ENCODE results near the gene TOMM20.

TOMM20 gene

DNA sequence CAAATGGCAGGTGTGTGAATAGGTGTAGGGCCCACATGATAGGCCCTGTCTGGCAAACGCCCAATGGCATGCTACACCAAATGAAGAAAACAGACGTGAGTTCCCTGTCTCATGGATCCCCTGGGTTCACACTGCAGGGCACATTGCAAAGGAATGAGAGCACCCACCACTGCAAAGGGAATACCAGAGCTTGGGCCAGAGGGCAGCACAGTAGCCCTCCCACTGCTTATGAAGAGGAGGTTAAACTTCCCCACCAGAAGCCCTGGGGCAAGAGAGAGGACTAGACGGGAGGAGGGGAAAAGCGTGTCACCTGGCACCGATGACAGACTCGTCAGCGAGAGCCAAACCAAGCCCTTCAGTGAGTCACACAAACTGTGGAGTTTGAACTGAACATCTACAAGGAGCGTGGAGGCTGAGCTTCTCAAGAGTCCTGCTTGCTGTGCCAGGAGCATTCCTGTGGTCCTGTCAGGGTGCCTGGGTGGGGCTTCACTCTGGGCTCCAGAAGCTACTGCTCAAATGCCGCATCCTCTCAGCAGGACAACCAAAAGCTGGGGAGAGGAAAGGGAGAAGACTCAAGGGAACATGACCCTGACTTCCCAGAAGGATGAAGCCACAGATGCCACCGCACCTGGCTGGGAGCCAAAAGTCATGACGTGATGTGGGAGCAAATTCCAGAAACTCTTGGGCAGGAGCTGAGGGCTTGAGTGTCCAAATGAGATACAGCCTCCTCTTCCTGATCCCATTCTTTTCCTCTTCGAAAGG, 61.1 kb downstream of the TOMM20 start (continued):
- TF ChIP-seq, protein P1, sequence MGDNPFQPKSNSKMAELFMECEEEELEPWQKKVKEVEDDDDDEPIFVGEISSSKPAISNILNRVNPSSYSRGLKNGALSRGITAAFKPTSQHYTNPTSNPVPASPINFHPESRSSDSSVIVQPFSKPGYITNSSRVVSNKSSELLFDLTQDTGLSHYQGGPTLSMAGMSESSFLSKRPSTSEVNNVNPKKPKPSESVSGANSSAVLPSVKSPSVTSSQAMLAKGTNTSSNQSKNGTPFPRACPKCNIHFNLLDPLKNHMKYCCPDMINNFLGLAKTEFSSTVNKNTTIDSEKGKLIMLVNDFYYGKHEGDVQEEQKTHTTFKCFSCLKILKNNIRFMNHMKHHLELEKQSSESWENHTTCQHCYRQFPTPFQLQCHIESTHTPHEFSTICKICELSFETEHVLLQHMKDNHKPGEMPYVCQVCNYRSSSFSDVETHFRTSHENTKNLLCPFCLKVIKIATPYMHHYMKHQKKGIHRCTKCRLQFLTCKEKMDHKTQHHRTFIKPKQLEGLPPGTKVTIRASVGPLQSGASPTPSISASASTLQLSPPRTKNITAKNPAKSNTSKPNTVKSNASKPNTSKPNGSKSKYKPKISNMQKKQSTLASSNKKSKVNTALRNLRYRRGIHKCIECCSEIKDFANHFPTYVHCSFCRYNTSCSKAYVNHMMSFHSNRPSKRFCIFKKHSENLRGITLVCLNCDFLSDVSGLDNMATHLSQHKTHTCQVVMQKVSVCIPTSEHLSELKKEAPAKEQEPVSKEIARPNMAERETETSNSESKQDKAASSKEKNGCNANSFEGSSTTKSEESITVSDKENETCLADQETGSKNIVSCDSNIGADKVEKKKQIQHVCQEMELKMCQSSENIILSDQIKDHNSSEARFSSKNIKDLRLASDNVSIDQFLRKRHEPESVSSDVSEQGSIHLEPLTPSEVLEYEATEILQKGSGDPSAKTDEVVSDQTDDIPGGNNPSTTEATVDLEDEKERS (tag by site-specific recombination; IDR thresholded peaks at IDR 0.05): no peak
- TF ChIP-seq, protein P2, sequence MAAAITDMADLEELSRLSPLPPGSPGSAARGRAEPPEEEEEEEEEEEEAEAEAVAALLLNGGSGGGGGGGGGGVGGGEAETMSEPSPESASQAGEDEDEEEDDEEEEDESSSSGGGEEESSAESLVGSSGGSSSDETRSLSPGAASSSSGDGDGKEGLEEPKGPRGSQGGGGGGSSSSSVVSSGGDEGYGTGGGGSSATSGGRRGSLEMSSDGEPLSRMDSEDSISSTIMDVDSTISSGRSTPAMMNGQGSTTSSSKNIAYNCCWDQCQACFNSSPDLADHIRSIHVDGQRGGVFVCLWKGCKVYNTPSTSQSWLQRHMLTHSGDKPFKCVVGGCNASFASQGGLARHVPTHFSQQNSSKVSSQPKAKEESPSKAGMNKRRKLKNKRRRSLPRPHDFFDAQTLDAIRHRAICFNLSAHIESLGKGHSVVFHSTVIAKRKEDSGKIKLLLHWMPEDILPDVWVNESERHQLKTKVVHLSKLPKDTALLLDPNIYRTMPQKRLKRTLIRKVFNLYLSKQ (tag by site-specific recombination; IDR thresholded peaks at IDR 0.05; ENCODE audit: borderline replicate concordance): no peak
- TF ChIP-seq, protein P3, sequence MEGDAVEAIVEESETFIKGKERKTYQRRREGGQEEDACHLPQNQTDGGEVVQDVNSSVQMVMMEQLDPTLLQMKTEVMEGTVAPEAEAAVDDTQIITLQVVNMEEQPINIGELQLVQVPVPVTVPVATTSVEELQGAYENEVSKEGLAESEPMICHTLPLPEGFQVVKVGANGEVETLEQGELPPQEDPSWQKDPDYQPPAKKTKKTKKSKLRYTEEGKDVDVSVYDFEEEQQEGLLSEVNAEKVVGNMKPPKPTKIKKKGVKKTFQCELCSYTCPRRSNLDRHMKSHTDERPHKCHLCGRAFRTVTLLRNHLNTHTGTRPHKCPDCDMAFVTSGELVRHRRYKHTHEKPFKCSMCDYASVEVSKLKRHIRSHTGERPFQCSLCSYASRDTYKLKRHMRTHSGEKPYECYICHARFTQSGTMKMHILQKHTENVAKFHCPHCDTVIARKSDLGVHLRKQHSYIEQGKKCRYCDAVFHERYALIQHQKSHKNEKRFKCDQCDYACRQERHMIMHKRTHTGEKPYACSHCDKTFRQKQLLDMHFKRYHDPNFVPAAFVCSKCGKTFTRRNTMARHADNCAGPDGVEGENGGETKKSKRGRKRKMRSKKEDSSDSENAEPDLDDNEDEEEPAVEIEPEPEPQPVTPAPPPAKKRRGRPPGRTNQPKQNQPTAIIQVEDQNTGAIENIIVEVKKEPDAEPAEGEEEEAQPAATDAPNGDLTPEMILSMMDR (tag by site-specific recombination; IDR thresholded peaks at IDR 0.05): no peak
- TF ChIP-seq, protein P4, sequence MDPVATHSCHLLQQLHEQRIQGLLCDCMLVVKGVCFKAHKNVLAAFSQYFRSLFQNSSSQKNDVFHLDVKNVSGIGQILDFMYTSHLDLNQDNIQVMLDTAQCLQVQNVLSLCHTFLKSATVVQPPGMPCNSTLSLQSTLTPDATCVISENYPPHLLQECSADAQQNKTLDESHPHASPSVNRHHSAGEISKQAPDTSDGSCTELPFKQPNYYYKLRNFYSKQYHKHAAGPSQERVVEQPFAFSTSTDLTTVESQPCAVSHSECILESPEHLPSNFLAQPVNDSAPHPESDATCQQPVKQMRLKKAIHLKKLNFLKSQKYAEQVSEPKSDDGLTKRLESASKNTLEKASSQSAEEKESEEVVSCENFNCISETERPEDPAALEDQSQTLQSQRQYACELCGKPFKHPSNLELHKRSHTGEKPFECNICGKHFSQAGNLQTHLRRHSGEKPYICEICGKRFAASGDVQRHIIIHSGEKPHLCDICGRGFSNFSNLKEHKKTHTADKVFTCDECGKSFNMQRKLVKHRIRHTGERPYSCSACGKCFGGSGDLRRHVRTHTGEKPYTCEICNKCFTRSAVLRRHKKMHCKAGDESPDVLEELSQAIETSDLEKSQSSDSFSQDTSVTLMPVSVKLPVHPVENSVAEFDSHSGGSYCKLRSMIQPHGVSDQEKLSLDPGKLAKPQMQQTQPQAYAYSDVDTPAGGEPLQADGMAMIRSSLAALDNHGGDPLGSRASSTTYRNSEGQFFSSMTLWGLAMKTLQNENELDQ (tag by site-specific recombination; IDR thresholded peaks at IDR 0.05; ENCODE audit: low read depth): no peak
- TF ChIP-seq ZNF843 (tag by site-specific recombination; IDR thresholded peaks at IDR 0.05) (peak; percentile 52; the same call in 1 of the 2 replicates), ZNF600 (tag by site-specific recombination; IDR thresholded peaks at IDR 0.05) (peak; percentile 98), KLF16 (tag by site-specific recombination; IDR thresholded peaks at IDR 0.05) (no peak; the same call in 1 of the 2 replicates), ZNF214 (tag by site-specific recombination; IDR thresholded peaks at IDR 0.05; ENCODE audit: borderline replicate concordance) (peak; percentile 61; the same call in 1 of the 2 replicates), ZNF175 (tag by site-specific recombination; IDR thresholded peaks at IDR 0.05) (no peak), ZBTB1 (tag by site-specific recombination; IDR thresholded peaks at IDR 0.05) (no peak), ZNF335 (tag by site-specific recombination; conservative IDR thresholded peaks at IDR 0.05) (peak; percentile 88), ZNF48 (tag by site-specific recombination; IDR thresholded peaks at IDR 0.05) (no peak), KLF1 (tag by site-specific recombination; IDR thresholded peaks at IDR 0.05) (0 out of 2 replicates have a peak, but pooled peaks have one; percentile 46), ZNF785 (tag by site-specific recombination; IDR thresholded peaks at IDR 0.05) (no peak), ZIC2 (tag by site-specific recombination; IDR thresholded peaks at IDR 0.05) (peak; percentile 96), ZBTB8A (tag by site-specific recombination; IDR thresholded peaks at IDR 0.05) (no peak), ZNF555 (tag by site-specific recombination; conservative IDR thresholded peaks at IDR 0.05) (no peak)
- TF ChIP-seq, protein P5, sequence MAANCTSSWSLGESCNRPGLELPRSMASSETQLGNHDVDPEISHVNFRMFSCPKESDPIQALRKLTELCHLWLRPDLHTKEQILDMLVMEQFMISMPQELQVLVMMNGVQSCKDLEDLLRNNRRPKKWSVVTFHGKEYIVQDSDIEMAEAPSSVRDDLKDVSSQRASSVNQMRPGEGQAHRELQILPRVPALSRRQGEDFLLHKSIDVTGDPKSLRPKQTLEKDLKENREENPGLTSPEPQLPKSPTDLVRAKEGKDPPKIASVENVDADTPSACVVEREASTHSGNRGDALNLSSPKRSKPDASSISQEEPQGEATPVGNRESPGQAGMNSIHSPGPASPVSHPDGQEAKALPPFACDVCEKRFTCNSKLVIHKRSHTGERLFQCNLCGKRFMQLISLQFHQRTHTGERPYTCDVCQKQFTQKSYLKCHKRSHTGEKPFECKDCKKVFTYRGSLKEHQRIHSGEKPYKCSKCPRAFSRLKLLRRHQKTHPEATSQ (tag by site-specific recombination; IDR thresholded peaks at IDR 0.05): no peak
- TF ChIP-seq, protein P6, sequence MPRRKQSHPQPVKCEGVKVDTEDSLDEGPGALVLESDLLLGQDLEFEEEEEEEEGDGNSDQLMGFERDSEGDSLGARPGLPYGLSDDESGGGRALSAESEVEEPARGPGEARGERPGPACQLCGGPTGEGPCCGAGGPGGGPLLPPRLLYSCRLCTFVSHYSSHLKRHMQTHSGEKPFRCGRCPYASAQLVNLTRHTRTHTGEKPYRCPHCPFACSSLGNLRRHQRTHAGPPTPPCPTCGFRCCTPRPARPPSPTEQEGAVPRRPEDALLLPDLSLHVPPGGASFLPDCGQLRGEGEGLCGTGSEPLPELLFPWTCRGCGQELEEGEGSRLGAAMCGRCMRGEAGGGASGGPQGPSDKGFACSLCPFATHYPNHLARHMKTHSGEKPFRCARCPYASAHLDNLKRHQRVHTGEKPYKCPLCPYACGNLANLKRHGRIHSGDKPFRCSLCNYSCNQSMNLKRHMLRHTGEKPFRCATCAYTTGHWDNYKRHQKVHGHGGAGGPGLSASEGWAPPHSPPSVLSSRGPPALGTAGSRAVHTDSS (tag by site-specific recombination; IDR thresholded peaks at IDR 0.05): no peak
- TF ChIP-seq, protein P7, sequence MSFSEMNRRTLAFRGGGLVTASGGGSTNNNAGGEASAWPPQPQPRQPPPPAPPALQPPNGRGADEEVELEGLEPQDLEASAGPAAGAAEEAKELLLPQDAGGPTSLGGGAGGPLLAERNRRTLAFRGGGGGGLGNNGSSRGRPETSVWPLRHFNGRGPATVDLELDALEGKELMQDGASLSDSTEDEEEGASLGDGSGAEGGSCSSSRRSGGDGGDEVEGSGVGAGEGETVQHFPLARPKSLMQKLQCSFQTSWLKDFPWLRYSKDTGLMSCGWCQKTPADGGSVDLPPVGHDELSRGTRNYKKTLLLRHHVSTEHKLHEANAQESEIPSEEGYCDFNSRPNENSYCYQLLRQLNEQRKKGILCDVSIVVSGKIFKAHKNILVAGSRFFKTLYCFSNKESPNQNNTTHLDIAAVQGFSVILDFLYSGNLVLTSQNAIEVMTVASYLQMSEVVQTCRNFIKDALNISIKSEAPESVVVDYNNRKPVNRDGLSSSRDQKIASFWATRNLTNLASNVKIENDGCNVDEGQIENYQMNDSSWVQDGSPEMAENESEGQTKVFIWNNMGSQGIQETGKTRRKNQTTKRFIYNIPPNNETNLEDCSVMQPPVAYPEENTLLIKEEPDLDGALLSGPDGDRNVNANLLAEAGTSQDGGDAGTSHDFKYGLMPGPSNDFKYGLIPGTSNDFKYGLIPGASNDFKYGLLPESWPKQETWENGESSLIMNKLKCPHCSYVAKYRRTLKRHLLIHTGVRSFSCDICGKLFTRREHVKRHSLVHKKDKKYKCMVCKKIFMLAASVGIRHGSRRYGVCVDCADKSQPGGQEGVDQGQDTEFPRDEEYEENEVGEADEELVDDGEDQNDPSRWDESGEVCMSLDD (tag by site-specific recombination; IDR thresholded peaks at IDR 0.05): no peak; the same call in 1 of the 2 replicates
- TF ChIP-seq, protein P8, sequence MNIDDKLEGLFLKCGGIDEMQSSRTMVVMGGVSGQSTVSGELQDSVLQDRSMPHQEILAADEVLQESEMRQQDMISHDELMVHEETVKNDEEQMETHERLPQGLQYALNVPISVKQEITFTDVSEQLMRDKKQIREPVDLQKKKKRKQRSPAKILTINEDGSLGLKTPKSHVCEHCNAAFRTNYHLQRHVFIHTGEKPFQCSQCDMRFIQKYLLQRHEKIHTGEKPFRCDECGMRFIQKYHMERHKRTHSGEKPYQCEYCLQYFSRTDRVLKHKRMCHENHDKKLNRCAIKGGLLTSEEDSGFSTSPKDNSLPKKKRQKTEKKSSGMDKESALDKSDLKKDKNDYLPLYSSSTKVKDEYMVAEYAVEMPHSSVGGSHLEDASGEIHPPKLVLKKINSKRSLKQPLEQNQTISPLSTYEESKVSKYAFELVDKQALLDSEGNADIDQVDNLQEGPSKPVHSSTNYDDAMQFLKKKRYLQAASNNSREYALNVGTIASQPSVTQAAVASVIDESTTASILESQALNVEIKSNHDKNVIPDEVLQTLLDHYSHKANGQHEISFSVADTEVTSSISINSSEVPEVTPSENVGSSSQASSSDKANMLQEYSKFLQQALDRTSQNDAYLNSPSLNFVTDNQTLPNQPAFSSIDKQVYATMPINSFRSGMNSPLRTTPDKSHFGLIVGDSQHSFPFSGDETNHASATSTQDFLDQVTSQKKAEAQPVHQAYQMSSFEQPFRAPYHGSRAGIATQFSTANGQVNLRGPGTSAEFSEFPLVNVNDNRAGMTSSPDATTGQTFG (tag by site-specific recombination; IDR thresholded peaks at IDR 0.05; ENCODE audit: borderline replicate concordance): no peak
